Measurements from ENCODE around the gene BMPR1B. TPM values are rescaled to one million over a fixed set of nuclear protein-coding genes. Genes with fewer than 3 reads are reported as not detected.

Gene BMPR1B
- total and polyA plus RNA-seq, 2 of the 4 experiments (the other 2 are of a cell fraction), result 0.24 to 0.90 TPM

DNA sequence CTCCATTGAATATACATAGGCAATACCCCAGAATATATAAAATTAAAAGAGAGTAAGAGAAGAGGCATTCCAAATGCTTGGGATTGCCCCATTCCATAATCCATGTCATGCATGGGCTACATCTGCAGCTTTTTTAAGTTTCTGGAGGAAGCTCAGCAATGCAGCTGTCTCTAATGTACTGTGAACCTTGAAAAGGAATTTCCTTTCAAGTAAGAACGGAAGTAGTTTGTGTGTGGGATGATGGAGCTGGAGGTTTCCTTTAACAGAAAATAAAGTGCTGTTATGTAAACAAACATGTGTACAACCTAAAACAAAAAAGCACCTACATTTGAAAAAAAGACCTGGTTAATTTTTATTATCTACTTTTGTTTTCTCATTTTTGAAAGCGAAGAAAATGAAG, 303.5 kb downstream of the BMPR1B start:
- H4K5ac ChIP-seq (ENCODE audit: low read depth, low read length), result no peak overlapping the region
- no peak overlapping the region for H4K91ac ChIP-seq (ENCODE audit: insufficient read depth, low read depth, low read length)
- no peak overlapping the region for H3K14ac ChIP-seq (replicated peaks; ENCODE audit: low read depth, low read length)
- TF ChIP-seq RAD21 (IDR thresholded peaks at IDR 0.05; ENCODE audit: low read length), result no peak
- no peak for TF ChIP-seq BHLHE40 (IDR thresholded peaks at IDR 0.05; ENCODE audit: low read depth, low read length)
- no peak for TF ChIP-seq SMC3 (IDR thresholded peaks at IDR 0.05; ENCODE audit: low read depth, low read length)
- no peak for TF ChIP-seq CEBPB (IDR thresholded peaks at IDR 0.05; ENCODE audit: low read depth, low read length)
- no peak for TF ChIP-seq MAZ (IDR thresholded peaks at IDR 0.05; ENCODE audit: borderline replicate concordance, low read depth, low read length)
- TF ChIP-seq MXI1 (IDR thresholded peaks at IDR 0.05; ENCODE audit: borderline replicate concordance, low read depth, low read length), result no peak
- TF ChIP-seq RFX5 (IDR thresholded peaks at IDR 0.05; ENCODE audit: low read depth, low read length), result no peak
- TF ChIP-seq RCOR1 (IDR thresholded peaks at IDR 0.05; ENCODE audit: insufficient replicate concordance, low read length), result no peak
- no peak for TF ChIP-seq POLR2A (IDR thresholded peaks at IDR 0.05; ENCODE audit: low read depth, low read length)
- TF ChIP-seq MAFK (IDR thresholded peaks at IDR 0.05; ENCODE audit: low read depth, low read length), result no peak
- no peak for TF ChIP-seq FOS (IDR thresholded peaks at IDR 0.05; ENCODE audit: low read depth, low read length)
- TF ChIP-seq, protein P1, sequence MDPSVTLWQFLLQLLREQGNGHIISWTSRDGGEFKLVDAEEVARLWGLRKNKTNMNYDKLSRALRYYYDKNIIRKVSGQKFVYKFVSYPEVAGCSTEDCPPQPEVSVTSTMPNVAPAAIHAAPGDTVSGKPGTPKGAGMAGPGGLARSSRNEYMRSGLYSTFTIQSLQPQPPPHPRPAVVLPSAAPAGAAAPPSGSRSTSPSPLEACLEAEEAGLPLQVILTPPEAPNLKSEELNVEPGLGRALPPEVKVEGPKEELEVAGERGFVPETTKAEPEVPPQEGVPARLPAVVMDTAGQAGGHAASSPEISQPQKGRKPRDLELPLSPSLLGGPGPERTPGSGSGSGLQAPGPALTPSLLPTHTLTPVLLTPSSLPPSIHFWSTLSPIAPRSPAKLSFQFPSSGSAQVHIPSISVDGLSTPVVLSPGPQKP (IDR thresholded peaks at IDR 0.05; ENCODE audit: borderline replicate concordance, low read depth, low read length), result no peak
- TF ChIP-seq, protein P2, sequence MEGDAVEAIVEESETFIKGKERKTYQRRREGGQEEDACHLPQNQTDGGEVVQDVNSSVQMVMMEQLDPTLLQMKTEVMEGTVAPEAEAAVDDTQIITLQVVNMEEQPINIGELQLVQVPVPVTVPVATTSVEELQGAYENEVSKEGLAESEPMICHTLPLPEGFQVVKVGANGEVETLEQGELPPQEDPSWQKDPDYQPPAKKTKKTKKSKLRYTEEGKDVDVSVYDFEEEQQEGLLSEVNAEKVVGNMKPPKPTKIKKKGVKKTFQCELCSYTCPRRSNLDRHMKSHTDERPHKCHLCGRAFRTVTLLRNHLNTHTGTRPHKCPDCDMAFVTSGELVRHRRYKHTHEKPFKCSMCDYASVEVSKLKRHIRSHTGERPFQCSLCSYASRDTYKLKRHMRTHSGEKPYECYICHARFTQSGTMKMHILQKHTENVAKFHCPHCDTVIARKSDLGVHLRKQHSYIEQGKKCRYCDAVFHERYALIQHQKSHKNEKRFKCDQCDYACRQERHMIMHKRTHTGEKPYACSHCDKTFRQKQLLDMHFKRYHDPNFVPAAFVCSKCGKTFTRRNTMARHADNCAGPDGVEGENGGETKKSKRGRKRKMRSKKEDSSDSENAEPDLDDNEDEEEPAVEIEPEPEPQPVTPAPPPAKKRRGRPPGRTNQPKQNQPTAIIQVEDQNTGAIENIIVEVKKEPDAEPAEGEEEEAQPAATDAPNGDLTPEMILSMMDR (conservative IDR thresholded peaks at IDR 0.05; ENCODE audit: low read depth, low read length), result no peak
- no peak for TF ChIP-seq NFE2L2 (IDR thresholded peaks at IDR 0.05; ENCODE audit: low read depth, low read length)
- no peak for TF ChIP-seq CHD1 (IDR thresholded peaks at IDR 0.05; ENCODE audit: low read depth, low read length)
- TF ChIP-seq, protein P3, sequence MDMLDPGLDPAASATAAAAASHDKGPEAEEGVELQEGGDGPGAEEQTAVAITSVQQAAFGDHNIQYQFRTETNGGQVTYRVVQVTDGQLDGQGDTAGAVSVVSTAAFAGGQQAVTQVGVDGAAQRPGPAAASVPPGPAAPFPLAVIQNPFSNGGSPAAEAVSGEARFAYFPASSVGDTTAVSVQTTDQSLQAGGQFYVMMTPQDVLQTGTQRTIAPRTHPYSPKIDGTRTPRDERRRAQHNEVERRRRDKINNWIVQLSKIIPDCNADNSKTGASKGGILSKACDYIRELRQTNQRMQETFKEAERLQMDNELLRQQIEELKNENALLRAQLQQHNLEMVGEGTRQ (IDR thresholded peaks at IDR 0.05; ENCODE audit: low read depth, low read length), result no peak
- H2BK20ac ChIP-seq (ENCODE audit: low read depth, low read length), result no peak overlapping the region
- no peak overlapping the region for H2AFZ ChIP-seq (replicated peaks; ENCODE audit: low read length, poor library complexity)
- no peaks in the 10 kb centered on the region for H4K20me1 ChIP-seq (ENCODE audit: insufficient read depth, low read length)
- no peaks in the 10 kb centered on the region for H3K36me3 ChIP-seq (ENCODE audit: control insufficient read depth, insufficient read depth, low read length)
- H3K23ac ChIP-seq (ENCODE audit: low read depth, low read length), result no peak overlapping the region
- no peak overlapping the region for H2AK5ac ChIP-seq (ENCODE audit: low read depth, low read length)
- no peak overlapping the region for H2BK5ac ChIP-seq (ENCODE audit: low read depth, low read length, poor library complexity, severe bottlenecking)
- H3K9me1 ChIP-seq (ENCODE audit: insufficient read depth, low read length), result peaks cover 2% of the 10 kb centered on the region; the same call in 1 of the 2 replicates
- H4K8ac ChIP-seq (ENCODE audit: low read depth in 2 of 2, low read length in 2 of 2), result no peak overlapping the region
- no peaks in the 10 kb centered on the region for H3K4me1 ChIP-seq (ENCODE audit: control insufficient read depth, insufficient read depth, low read length)
- no TSS peak for BruUV-seq (replicated peaks)
- H3K56ac ChIP-seq (ENCODE audit: extremely low read depth, insufficient read depth, low read length), result no peak overlapping the region
- H3K4me2 ChIP-seq (ENCODE audit: low read depth, low read length), result no peak overlapping the region
- H3K27ac ChIP-seq (ENCODE audit: insufficient read depth, low read length), result no peak overlapping the region
- dilution Hi-C loops (cut with HindIII; ENCODE audit: low sequenced_read_pairs, unreplicated experiment) (no loop called here), intact Hi-C loops (cut with micrococcal nuclease) (no loop called here), in situ Hi-C loops (cut with MboI; ENCODE audit: low sequenced_read_pairs) (no loop called here)
- no peak overlapping the region for H3K9ac ChIP-seq (ENCODE audit: low read depth, low read length)
- ChIA-PET POLR2A (ENCODE audit: unreplicated experiment) (no interaction called here), CTCF (interaction anchor here (0.6 kb wide), 1 partner anchor 471 kb away, joined by 3 read pairs; no protein-coding TSS in a partner anchor)
- DNase-seq (peak; percentile 9), ATAC-seq (ENCODE audit: low read depth) (no peak)
- H3K79me1 ChIP-seq (ENCODE audit: low read depth in 1 of 2, low read length in 2 of 2), result no peaks in the 10 kb centered on the region
- no peak overlapping the region for H2AK9ac ChIP-seq (replicated peaks; ENCODE audit: low read depth, low read length, poor library complexity)
- no peak overlapping the region for H2BK15ac ChIP-seq (ENCODE audit: low read depth, low read length)
- H3K4me3 ChIP-seq (ENCODE audit: insufficient read depth, low read depth, low read length), result no peak overlapping the region
- no CpG with 5 or more reads among the region's 2 CpGs for WGBS, 2 experiments (ENCODE audit: extremely low coverage in 2 of 2, insufficient read length in 1 of 2)
- H3K9me3 ChIP-seq (ENCODE audit: control insufficient read depth, insufficient read depth, low read length), result no peaks in the 10 kb centered on the region
- H3K4ac ChIP-seq (ENCODE audit: low read depth, low read length), result no peak overlapping the region
- no peak overlapping the region for H2BK120ac ChIP-seq (ENCODE audit: low read depth, low read length)
- no peaks in the 10 kb centered on the region for H3K27me3 ChIP-seq (ENCODE audit: control insufficient read depth, insufficient read depth, low read length)
- no peak overlapping the region for H3K18ac ChIP-seq (ENCODE audit: low read depth, low read length)

All from IMR-90 (cell line).